VCaP (cell line): ENCODE measurements around the gene MRGPRF.

ENCODE experiments used
- H3K27ac ChIP-seq: fragments of 450-650 bp; 2 replicates; pipeline ENCODE4 v1.5.1; 2017
- TF ChIP-seq, protein P1 (sequence below): fragments of 450-650 bp; conservative IDR thresholded peaks from 2 replicates; pipeline ENCODE4 v1.5.1; 2017; ENCODE audit warnings: mild to moderate bottlenecking, moderate library complexity

MRGPRF gene

GRCh38 chr11:68973219-68973618 is 39.8 kb downstream of the MRGPRF start:
- peak overlapping the region; percentile 19; the same call in 1 of the 2 replicates for H3K27ac ChIP-seq
- TF ChIP-seq, protein P1, sequence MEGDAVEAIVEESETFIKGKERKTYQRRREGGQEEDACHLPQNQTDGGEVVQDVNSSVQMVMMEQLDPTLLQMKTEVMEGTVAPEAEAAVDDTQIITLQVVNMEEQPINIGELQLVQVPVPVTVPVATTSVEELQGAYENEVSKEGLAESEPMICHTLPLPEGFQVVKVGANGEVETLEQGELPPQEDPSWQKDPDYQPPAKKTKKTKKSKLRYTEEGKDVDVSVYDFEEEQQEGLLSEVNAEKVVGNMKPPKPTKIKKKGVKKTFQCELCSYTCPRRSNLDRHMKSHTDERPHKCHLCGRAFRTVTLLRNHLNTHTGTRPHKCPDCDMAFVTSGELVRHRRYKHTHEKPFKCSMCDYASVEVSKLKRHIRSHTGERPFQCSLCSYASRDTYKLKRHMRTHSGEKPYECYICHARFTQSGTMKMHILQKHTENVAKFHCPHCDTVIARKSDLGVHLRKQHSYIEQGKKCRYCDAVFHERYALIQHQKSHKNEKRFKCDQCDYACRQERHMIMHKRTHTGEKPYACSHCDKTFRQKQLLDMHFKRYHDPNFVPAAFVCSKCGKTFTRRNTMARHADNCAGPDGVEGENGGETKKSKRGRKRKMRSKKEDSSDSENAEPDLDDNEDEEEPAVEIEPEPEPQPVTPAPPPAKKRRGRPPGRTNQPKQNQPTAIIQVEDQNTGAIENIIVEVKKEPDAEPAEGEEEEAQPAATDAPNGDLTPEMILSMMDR = no peak

DNA sequence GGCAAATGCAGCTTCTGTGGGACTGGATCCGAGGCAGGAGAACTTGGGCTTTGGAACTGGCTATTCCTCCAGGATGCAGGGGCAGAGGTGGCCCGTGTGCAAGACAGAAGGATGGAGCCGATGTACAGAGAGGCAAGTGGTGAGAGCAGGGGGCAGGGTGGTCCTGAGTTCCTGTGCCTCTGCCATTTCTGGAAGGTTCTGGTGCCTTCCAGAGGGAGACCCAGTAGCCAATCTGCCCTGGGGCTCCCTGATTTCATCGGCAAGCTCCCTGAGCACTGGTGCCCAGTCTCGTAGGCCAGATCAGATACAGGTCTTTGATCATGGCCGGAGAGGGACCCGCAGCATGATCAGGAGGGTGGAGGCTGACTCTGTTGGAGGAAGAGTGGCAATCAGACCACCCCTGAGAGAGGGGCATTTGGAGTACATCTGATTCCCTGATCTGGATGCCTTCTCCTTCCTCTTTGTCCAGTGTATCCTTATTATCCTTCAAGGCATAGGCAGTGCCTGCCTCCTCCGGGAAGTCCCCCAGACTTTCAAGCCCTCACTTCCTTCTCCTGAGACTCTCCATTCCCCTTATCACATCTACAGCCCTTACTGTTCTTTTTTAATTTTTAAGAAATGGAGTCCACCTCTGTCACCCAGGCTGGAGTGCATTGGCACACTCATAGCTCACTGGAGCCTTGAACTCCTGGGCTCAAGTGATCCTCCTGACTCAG is 42.0 kb downstream of the MRGPRF start:
- TF ChIP-seq, protein P1 = no peak
- no peak overlapping the region for H3K27ac ChIP-seq

- TF ChIP-seq, protein P1 = no peak
- no peak overlapping the region for H3K27ac ChIP-seq
Observed at GRCh38 chr11:68969386-68969785, 43.7 kb downstream of the MRGPRF start.

- TF ChIP-seq, protein P1 = no peak
- no peak overlapping the region for H3K27ac ChIP-seq
Observed at GRCh38 chr11:68968306-68969250, 44.5 kb downstream of the MRGPRF start.

- no peak overlapping the region for H3K27ac ChIP-seq
- TF ChIP-seq, protein P1 = no peak
Observed at GRCh38 chr11:68966894-68967780, 45.9 kb downstream of the MRGPRF start.

DNA sequence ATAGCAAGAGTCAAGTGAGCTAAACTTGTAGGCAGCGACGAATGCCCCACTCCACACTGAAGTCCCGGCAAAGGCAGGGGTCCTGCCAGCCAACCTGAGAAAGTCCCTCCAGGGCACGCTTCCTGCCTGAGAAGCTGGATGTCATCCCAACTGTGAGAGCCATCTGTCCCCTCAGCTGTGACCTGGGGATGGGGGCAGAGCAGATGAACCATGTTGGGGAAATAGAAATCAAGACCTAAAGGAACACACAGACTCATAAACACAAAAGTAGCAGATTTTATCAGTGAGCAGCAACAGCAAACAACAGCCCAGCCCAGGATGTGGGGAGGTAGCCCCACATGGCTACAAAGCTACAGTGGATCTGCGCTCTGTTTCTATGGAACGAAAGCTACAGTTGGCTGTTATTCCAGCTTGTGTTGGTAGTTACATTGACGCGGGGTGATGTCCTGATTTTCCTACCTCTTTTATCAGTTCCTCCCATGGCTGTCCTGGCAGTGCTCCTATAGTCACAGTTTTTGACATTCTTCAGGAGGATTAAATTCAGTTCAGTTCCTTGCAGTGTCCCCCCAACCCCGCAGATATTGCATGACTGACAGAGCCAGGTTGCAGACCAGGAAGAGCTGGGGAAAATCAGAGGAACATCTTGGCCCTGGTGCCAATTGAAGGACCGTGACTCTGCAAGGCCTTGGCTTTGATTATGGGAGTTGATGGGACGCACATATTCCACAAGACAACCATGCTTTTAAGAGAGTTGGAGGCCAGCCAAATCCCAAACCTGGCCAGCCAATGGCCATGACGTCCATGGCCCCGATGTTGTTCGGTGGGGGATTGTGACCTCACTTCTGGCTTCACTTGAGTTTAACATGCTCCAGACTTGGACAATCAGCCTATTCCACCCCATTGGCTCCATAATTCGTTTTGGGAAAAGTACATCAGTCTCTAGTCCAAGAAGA is 46.9 kb downstream of the MRGPRF start:
- H3K27ac ChIP-seq = peak overlapping the region; percentile 28
- TF ChIP-seq, protein P1 = no peak
